Transverse colon (tissue), 4 donors: ENCODE results near the gene IGSF3.

Experiments
- CTCF ChIP-seq, 5 experiments: fragments of 200-600 bp in 3 of 5; fragments of 450-650 bp in 2 of 5; sonication (generic) in 3 of 5; IDR thresholded peaks; 1 replicate in 2 of 5; 2 replicates in 3 of 5; pipeline ENCODE4 v1.5.1; 2016 to 2017; ENCODE audit warnings: antibody characterized with exemption in 5 of 5, inconsistent platforms in 3 of 5, mild to moderate bottlenecking in 2 of 5, moderate library complexity in 1 of 5
- POLR2A ChIP-seq: fragments of 450-650 bp; IDR thresholded peaks from one replicate; pipeline ENCODE4 v1.6.1; 2016; ENCODE audit warnings: antibody characterized with exemption, mild to moderate bottlenecking, moderate library complexity
- POLR2AphosphoS5 ChIP-seq, 3 donors: sonication (generic); formaldehyde crosslinking; IDR thresholded peaks; one replicate each; pipeline ENCODE4 v1.6.1; 2016; ENCODE audit warnings: antibody characterized with exemption in 3 of 3

GRCh38 chr1:116577759-116578314 lies 89.7 kb downstream of the IGSF3 start:
- TF ChIP-seq CTCF (IDR thresholded peaks at IDR 0.05) (no peak), POLR2A (no peak), POLR2AphosphoS5 (IDR thresholded peaks at IDR 0.05) (no peak)
